SK-N-SH treated with all-trans-retinoic acid at 6 μM for 48 hours (cell line): ENCODE measurements around the gene APC2.

Source experiments
- ARNTL ChIP-seq: fragments of 450-650 bp; formaldehyde crosslinking; IDR thresholded peaks from 2 replicates; pipeline ENCODE4 v1.5.0; 2020; ENCODE audit warnings: low read depth, mild to moderate bottlenecking, moderate library complexity, borderline replicate concordance
- BACH2 ChIP-seq: fragments of 250-450 bp; sonication (Bioruptor Pico); IDR thresholded peaks from 2 replicates; pipeline ENCODE4 v1.9.0; 2021; ENCODE audit warnings: mild to moderate bottlenecking, borderline replicate concordance
- CSRNP3 ChIP-seq: fragments of 250-450 bp; sonication (Bioruptor Pico); IDR thresholded peaks from 2 replicates; pipeline ENCODE4 v1.5.1; 2021; ENCODE audit warnings: mild to moderate bottlenecking, moderate library complexity
- OSR1 ChIP-seq: fragments of 250-450 bp; sonication (Bioruptor Pico); IDR thresholded peaks from 2 replicates; pipeline ENCODE4 v1.8.0; 2022; ENCODE audit warnings: moderate library complexity, mild to moderate bottlenecking, inconsistent platforms
- POU6F1 ChIP-seq: fragments of 250-450 bp; sonication (Bioruptor Pico); IDR thresholded peaks from 2 replicates; pipeline ENCODE4 v1.8.0; 2021; ENCODE audit warnings: low read depth, mild to moderate bottlenecking, moderate library complexity, borderline replicate concordance
- RARB ChIP-seq: fragments of 250-450 bp; sonication (Bioruptor Pico); IDR thresholded peaks from 2 replicates; pipeline ENCODE4 v1.8.0; 2021; ENCODE audit warnings: mild to moderate bottlenecking, moderate library complexity
- SNAI2 ChIP-seq: fragments of 250-450 bp; sonication (Bioruptor Pico); IDR thresholded peaks from 2 replicates; pipeline ENCODE4 v1.5.0; 2020; ENCODE audit warnings: mild to moderate bottlenecking, moderate library complexity
- ZNF70 ChIP-seq: fragments of 450-650 bp; formaldehyde crosslinking; IDR thresholded peaks from 2 replicates; pipeline ENCODE4 v1.5.0; 2020; ENCODE audit warnings: mild to moderate bottlenecking, moderate library complexity
- TF ChIP-seq, protein P1 (sequence below): fragments of 250-450 bp; sonication (Bioruptor Pico); IDR thresholded peaks from 2 replicates; pipeline ENCODE4 v1.5.1; 2020; ENCODE audit warnings: low read depth, mild to moderate bottlenecking, moderate library complexity
- TF ChIP-seq, protein P2 (sequence below): fragments of 250-450 bp; sonication (Bioruptor Pico); IDR thresholded peaks from 2 replicates; pipeline ENCODE4 v1.8.0; 2020; ENCODE audit warnings: mild to moderate bottlenecking, moderate library complexity, borderline replicate concordance

DNA sequence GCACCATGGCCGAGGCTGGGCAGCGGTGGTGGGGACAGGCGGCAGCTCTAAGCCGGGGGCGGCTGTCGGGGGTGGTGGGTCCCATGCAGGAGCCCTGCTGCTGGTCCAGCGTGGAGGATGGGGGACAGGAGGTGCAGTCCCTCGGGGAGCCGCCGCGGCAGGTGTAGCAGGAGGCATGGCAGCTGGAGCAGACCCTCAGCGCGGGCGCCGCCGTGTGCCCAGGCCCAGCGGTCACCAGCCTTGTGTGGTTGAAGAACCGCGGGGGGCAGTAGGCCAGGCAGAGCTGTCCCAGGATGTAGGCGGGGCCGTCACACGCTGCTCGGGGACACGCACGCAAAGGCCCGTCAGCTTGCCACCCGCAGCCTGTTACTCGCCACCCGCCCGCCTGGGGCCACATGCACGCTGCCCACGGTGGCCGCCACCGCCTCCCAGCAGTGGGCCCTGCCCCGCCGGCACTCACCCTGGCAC is 32.0 kb downstream of the APC2 start:
- TF ChIP-seq OSR1 (CRISPR knock-in tag) (no peak), ZNF70 (CRISPR knock-in tag) (no peak), ARNTL (CRISPR knock-in tag) (no peak), RARB (CRISPR knock-in tag) (no peak), SNAI2 (CRISPR knock-in tag) (no peak), CSRNP3 (CRISPR knock-in tag) (no peak), BACH2 (CRISPR knock-in tag) (no peak), POU6F1 (CRISPR knock-in tag) (no peak)
- TF ChIP-seq, protein P1, sequence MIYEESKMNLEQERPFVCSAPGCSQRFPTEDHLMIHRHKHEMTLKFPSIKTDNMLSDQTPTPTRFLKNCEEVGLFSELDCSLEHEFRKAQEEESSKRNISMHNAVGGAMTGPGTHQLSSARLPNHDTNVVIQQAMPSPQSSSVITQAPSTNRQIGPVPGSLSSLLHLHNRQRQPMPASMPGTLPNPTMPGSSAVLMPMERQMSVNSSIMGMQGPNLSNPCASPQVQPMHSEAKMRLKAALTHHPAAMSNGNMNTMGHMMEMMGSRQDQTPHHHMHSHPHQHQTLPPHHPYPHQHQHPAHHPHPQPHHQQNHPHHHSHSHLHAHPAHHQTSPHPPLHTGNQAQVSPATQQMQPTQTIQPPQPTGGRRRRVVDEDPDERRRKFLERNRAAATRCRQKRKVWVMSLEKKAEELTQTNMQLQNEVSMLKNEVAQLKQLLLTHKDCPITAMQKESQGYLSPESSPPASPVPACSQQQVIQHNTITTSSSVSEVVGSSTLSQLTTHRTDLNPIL (CRISPR knock-in tag), result no peak
- TF ChIP-seq, protein P2, sequence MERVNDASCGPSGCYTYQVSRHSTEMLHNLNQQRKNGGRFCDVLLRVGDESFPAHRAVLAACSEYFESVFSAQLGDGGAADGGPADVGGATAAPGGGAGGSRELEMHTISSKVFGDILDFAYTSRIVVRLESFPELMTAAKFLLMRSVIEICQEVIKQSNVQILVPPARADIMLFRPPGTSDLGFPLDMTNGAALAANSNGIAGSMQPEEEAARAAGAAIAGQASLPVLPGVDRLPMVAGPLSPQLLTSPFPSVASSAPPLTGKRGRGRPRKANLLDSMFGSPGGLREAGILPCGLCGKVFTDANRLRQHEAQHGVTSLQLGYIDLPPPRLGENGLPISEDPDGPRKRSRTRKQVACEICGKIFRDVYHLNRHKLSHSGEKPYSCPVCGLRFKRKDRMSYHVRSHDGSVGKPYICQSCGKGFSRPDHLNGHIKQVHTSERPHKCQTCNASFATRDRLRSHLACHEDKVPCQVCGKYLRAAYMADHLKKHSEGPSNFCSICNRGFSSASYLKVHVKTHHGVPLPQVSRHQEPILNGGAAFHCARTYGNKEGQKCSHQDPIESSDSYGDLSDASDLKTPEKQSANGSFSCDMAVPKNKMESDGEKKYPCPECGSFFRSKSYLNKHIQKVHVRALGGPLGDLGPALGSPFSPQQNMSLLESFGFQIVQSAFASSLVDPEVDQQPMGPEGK, result no peak
